ENCODE measurements around the gene SPATA13.

SPATA13 gene

DNA sequence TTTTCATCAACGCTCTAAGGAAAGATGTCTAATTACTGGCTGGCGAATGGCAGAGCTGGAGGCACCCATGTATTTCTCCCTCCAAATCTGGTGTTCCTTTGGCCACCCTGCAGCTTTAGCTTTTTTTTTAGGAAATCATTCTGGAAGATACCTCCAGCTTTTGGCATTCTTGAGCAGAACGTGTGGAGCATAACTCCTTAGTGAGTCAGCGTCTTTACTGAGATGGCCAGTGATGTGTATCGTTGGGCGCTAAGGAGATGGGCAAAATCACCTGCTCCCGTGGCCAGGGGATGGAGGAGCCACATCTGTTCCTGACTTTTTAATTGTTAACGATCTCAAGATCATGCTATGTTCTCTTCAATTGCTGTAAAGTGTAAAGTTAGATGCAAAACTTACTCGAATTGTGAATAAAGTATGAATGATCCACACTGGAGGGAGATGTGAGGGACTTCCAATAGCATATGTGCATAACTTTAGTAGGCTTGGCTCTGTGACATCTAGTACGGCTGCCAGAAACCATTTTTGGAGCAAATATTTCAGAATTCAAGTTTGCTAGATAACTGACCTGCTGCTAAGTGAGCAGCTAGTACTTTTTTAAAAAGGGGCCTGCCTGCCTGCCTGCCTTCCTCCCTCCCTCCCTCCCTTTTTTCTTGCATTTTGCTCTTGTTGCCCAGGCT lies 124.5 kb downstream of the SPATA13 start:
- TF ChIP-seq TAF1 (IDR thresholded peaks at IDR 0.05; ENCODE audit: borderline replicate concordance, insufficient read depth, low read length) (no peak), SIN3A (IDR thresholded peaks at IDR 0.05; ENCODE audit: borderline replicate concordance, insufficient read depth, low read length) (no peak), POLR2AphosphoS5 (IDR thresholded peaks at IDR 0.05; ENCODE audit: low read depth, low read length) (no peak), FOXP2 (optimal IDR thresholded peaks at IDR 0.05; ENCODE audit: borderline replicate concordance, extremely low read depth, extremely low read length, insufficient read depth) (no peak)
- TF ChIP-seq, protein P1, sequence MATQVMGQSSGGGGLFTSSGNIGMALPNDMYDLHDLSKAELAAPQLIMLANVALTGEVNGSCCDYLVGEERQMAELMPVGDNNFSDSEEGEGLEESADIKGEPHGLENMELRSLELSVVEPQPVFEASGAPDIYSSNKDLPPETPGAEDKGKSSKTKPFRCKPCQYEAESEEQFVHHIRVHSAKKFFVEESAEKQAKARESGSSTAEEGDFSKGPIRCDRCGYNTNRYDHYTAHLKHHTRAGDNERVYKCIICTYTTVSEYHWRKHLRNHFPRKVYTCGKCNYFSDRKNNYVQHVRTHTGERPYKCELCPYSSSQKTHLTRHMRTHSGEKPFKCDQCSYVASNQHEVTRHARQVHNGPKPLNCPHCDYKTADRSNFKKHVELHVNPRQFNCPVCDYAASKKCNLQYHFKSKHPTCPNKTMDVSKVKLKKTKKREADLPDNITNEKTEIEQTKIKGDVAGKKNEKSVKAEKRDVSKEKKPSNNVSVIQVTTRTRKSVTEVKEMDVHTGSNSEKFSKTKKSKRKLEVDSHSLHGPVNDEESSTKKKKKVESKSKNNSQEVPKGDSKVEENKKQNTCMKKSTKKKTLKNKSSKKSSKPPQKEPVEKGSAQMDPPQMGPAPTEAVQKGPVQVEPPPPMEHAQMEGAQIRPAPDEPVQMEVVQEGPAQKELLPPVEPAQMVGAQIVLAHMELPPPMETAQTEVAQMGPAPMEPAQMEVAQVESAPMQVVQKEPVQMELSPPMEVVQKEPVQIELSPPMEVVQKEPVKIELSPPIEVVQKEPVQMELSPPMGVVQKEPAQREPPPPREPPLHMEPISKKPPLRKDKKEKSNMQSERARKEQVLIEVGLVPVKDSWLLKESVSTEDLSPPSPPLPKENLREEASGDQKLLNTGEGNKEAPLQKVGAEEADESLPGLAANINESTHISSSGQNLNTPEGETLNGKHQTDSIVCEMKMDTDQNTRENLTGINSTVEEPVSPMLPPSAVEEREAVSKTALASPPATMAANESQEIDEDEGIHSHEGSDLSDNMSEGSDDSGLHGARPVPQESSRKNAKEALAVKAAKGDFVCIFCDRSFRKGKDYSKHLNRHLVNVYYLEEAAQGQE (IDR thresholded peaks at IDR 0.05; ENCODE audit: insufficient read depth in 1 of 2, low read depth in 2 of 2, low read length in 2 of 2): no peak

DNA sequence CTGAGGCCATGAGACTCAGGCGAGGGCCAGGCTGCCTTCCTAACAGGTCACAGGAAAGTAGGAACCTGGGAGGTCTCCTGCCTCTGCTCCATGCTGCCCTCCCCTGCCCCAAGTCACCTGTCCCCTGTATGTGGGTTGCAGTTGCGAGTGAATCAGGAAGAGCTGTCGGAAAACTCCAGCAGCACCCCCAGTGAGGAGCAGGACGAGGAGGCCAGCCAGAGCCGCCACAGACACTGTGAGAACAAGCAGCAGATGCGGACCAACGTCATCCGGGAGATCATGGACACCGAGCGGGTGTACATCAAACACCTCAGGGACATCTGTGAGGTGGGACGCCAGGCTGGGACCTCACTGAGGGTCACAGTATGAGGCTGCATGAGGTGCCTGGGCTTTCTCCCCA lies 126.1 kb downstream of the SPATA13 start:
- TF ChIP-seq, protein P1 (IDR thresholded peaks at IDR 0.05; ENCODE audit: insufficient read depth in 1 of 2, low read depth in 2 of 2, low read length in 2 of 2): no peak
- TF ChIP-seq SIN3A (IDR thresholded peaks at IDR 0.05; ENCODE audit: borderline replicate concordance, insufficient read depth, low read length) (no peak), TAF1 (IDR thresholded peaks at IDR 0.05; ENCODE audit: borderline replicate concordance, insufficient read depth, low read length) (no peak), POLR2AphosphoS5 (IDR thresholded peaks at IDR 0.05; ENCODE audit: low read depth, low read length) (no peak), FOXP2 (optimal IDR thresholded peaks at IDR 0.05; ENCODE audit: borderline replicate concordance, extremely low read depth, extremely low read length, insufficient read depth) (no peak)

DNA sequence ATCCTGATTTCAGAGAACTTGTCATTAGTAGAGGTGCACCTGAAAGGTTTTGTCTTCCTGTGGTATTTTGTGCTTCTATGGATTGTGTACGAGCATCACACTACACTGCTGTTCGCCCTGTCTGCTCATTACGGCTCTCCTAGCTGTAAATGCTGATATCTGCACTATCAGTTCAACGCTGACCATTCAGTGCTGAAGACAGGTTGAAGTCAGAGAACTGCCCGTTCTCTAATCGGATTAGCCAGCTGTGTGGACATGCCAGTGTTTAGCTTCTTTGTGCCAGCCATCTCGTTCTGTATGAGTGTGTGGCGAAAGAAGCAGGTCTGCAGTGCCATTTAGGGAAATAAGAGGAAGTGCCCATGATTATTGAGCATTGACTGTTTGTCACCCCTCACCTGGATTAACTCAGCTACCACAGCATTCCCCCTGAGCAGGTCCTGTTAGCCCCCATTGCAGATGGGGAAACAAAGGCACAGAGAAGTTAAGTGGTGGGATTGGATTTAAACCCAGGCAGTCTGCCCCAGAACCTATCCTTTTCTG lies 127.3 kb downstream of the SPATA13 start:
- TF ChIP-seq, protein P1 (IDR thresholded peaks at IDR 0.05; ENCODE audit: insufficient read depth in 1 of 2, low read depth in 2 of 2, low read length in 2 of 2): no peak
- TF ChIP-seq FOXP2 (optimal IDR thresholded peaks at IDR 0.05; ENCODE audit: borderline replicate concordance, extremely low read depth, extremely low read length, insufficient read depth) (no peak), TAF1 (IDR thresholded peaks at IDR 0.05; ENCODE audit: borderline replicate concordance, insufficient read depth, low read length) (no peak), SIN3A (IDR thresholded peaks at IDR 0.05; ENCODE audit: borderline replicate concordance, insufficient read depth, low read length) (no peak), POLR2AphosphoS5 (IDR thresholded peaks at IDR 0.05; ENCODE audit: low read depth, low read length) (no peak)

DNA sequence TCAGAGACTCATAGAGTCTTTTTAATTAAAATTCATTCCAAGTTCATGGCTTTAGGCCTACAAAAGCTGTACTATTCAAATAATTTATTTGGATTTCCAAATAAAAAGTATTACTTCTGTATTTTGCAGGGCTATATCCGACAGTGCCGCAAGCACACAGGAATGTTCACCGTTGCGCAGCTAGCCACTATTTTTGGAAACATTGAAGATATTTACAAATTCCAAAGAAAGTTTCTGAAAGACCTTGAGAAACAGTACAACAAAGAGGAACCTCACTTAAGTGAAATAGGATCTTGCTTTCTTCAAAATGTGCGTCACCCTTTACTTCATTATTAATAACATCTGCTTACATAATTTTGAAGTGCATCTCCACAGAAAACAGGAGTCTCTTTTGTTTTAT lies 128.3 kb downstream of the SPATA13 start:
- no peak for TF ChIP-seq POLR2AphosphoS5 (IDR thresholded peaks at IDR 0.05; ENCODE audit: low read depth, low read length)
- TF ChIP-seq SIN3A (IDR thresholded peaks at IDR 0.05; ENCODE audit: borderline replicate concordance, insufficient read depth, low read length): no peak
- TF ChIP-seq FOXP2 (optimal IDR thresholded peaks at IDR 0.05; ENCODE audit: borderline replicate concordance, extremely low read depth, extremely low read length, insufficient read depth): no peak
- TF ChIP-seq, protein P1 (IDR thresholded peaks at IDR 0.05; ENCODE audit: insufficient read depth in 1 of 2, low read depth in 2 of 2, low read length in 2 of 2): no peak
- TF ChIP-seq TAF1 (IDR thresholded peaks at IDR 0.05; ENCODE audit: borderline replicate concordance, insufficient read depth, low read length): no peak

Measured in PFSK-1 (cell line).